ENCODE measurements around the gene IER5L.

DNA sequence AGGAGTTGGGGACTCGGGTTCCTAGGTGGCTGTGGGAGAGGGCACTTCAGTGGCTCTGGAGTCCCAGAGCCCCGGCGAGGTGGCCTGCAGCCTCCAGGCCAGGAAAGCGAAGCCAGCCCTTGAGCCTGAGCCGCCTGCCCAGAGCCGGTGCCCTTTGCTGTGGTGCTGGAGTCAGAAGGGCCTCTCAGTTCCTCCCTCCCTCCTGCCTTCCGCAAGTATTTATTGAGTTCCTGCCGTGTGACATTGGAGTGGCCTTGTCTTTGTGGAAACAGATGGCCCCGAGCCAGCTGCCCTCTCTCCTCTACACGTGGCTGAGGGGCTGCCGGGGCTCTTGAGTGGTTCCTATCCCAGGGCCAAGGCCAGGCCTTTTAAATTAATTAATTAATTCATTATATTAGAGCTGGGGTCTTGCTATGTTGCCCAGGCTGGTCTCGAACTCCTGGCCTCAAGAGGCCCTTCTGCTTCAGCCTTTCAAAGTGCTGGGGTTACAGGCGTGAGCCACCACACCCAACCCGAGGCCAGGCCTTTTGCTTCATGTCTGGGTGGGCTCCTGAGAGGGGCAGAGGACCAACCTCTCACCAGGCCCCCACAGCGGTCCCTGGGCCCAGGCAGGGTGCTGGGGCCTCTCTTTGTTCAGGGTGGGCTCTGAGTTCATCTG is 45.6 kb upstream of the IER5L start:
- TF ChIP-seq, protein P1, sequence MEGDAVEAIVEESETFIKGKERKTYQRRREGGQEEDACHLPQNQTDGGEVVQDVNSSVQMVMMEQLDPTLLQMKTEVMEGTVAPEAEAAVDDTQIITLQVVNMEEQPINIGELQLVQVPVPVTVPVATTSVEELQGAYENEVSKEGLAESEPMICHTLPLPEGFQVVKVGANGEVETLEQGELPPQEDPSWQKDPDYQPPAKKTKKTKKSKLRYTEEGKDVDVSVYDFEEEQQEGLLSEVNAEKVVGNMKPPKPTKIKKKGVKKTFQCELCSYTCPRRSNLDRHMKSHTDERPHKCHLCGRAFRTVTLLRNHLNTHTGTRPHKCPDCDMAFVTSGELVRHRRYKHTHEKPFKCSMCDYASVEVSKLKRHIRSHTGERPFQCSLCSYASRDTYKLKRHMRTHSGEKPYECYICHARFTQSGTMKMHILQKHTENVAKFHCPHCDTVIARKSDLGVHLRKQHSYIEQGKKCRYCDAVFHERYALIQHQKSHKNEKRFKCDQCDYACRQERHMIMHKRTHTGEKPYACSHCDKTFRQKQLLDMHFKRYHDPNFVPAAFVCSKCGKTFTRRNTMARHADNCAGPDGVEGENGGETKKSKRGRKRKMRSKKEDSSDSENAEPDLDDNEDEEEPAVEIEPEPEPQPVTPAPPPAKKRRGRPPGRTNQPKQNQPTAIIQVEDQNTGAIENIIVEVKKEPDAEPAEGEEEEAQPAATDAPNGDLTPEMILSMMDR (IDR thresholded peaks at IDR 0.05; ENCODE audit: insufficient read depth, low read length, poor library complexity, severe bottlenecking) = no peak
- no peak for TF ChIP-seq EZH2phosphoT487 (conservative IDR thresholded peaks at IDR 0.05; ENCODE audit: low read length)

All from SU-DHL-6 (cell line).